ENCODE measurements around the gene INAFM2. TPM values are rescaled to one million over a fixed set of nuclear protein-coding genes. Genes with fewer than 3 reads are reported as not detected.

INAFM2 gene
- total RNA-seq, 3 donors from 2014 or later: 11.4 to 13.3 (median 13.3) TPM

GRCh38 chr15:40334941-40335795, 11.7 kb downstream of the INAFM2 start:
- no peaks in the 10 kb centered on the region for H3K27me3 Mint-ChIP-seq (ENCODE audit: low read depth)
- no peak for DNase-seq
- ATAC-seq: no peak

GRCh38 chr15:40335938-40336743, 12.6 kb downstream of the INAFM2 start:
- Mint-ChIP-seq H3K4me3 (no peak overlapping the region), H3K9me3 (no peaks in the 10 kb centered on the region), H3K4me1 (ENCODE audit: low read depth) (peaks cover 12% of the 10 kb centered on the region), H3K36me3 (ENCODE audit: insufficient read depth) (no peaks in the 10 kb centered on the region), H3K27me3 (ENCODE audit: low read depth) (no peaks in the 10 kb centered on the region)
- ATAC-seq: no peak
- DNase-seq: no peak

More at GRCh38 chr15:40334941-40335795, 11.7 kb downstream of the INAFM2 start:
- Mint-ChIP-seq H3K36me3 (ENCODE audit: insufficient read depth) (no peaks in the 10 kb centered on the region), H3K4me3 (no peak overlapping the region), H3K9me3 (no peaks in the 10 kb centered on the region), H3K4me1 (ENCODE audit: low read depth) (peaks cover 12% of the 10 kb centered on the region)

- ATAC-seq (no peak), DNase-seq (no peak)
- no peaks in the 10 kb centered on the region for H3K36me3 Mint-ChIP-seq (ENCODE audit: insufficient read depth)
- H3K4me1 Mint-ChIP-seq (ENCODE audit: low read depth): peaks cover 12% of the 10 kb centered on the region
- no peaks in the 10 kb centered on the region for H3K9me3 Mint-ChIP-seq
- H3K27me3 Mint-ChIP-seq (ENCODE audit: low read depth): no peaks in the 10 kb centered on the region
- no peak overlapping the region for H3K4me3 Mint-ChIP-seq
These were observed 13.2 kb downstream of the INAFM2 start for GRCh38 chr15:40336744-40337122.

- Mint-ChIP-seq H3K9me3 (no peaks in the 10 kb centered on the region), H3K36me3 (ENCODE audit: insufficient read depth) (no peaks in the 10 kb centered on the region), H3K4me3 (no peak overlapping the region), H3K27me3 (ENCODE audit: low read depth) (no peaks in the 10 kb centered on the region), H3K4me1 (ENCODE audit: low read depth) (peaks cover 12% of the 10 kb centered on the region)
- ATAC-seq (no peak), DNase-seq (no peak)
These were observed 14.1 kb downstream of the INAFM2 start for GRCh38 chr15:40337597-40337996.

GRCh38 chr15:40338041-40338657, 14.7 kb downstream of the INAFM2 start:
- Mint-ChIP-seq H3K36me3 (ENCODE audit: insufficient read depth) (no peaks in the 10 kb centered on the region), H3K4me1 (ENCODE audit: low read depth) (peaks cover 12% of the 10 kb centered on the region), H3K4me3 (no peak overlapping the region), H3K9me3 (no peaks in the 10 kb centered on the region), H3K27me3 (ENCODE audit: low read depth) (no peaks in the 10 kb centered on the region)
- ATAC-seq (peak; percentile 91 to 93), DNase-seq (peak; percentile 74)

- DNase-seq: no peak
- no peaks in the 10 kb centered on the region for H3K9me3 Mint-ChIP-seq
- no peaks in the 10 kb centered on the region for H3K27me3 Mint-ChIP-seq (ENCODE audit: low read depth)
- ATAC-seq: no peak
- H3K4me1 Mint-ChIP-seq (ENCODE audit: low read depth): peaks cover 5% of the 10 kb centered on the region
- H3K4me3 Mint-ChIP-seq: no peak overlapping the region
- H3K36me3 Mint-ChIP-seq (ENCODE audit: insufficient read depth): no peaks in the 10 kb centered on the region
These were observed 15.6 kb downstream of the INAFM2 start for GRCh38 chr15:40338921-40339620.

- H3K27me3 Mint-ChIP-seq (ENCODE audit: low read depth): no peaks in the 10 kb centered on the region
- H3K36me3 Mint-ChIP-seq (ENCODE audit: insufficient read depth): no peaks in the 10 kb centered on the region
- H3K9me3 Mint-ChIP-seq: no peaks in the 10 kb centered on the region
- no peak overlapping the region for H3K4me3 Mint-ChIP-seq
- peaks cover 2% of the 10 kb centered on the region for H3K4me1 Mint-ChIP-seq (ENCODE audit: low read depth)
- ATAC-seq (no peak), DNase-seq (no peak)
These were observed 16.1 kb downstream of the INAFM2 start for GRCh38 chr15:40339621-40339945.

GRCh38 chr15:40340038-40340739, 16.7 kb downstream of the INAFM2 start:
- DNase-seq: no peak
- no peaks in the 10 kb centered on the region for H3K9me3 Mint-ChIP-seq
- peaks cover 2% of the 10 kb centered on the region for H3K4me1 Mint-ChIP-seq (ENCODE audit: low read depth)
- H3K36me3 Mint-ChIP-seq (ENCODE audit: insufficient read depth): no peaks in the 10 kb centered on the region
- no peak for ATAC-seq
- no peak overlapping the region for H3K4me3 Mint-ChIP-seq
- H3K27me3 Mint-ChIP-seq (ENCODE audit: low read depth): no peaks in the 10 kb centered on the region

GRCh38 chr15:40340740-40341400, 17.4 kb downstream of the INAFM2 start, which contains the start of gene CCDC9B:
CCDC9B (minus strand) TSS chr15:40340939; CDS start chr15:40340819, 120 bp downstream.
- H3K9me3 Mint-ChIP-seq: no peaks in the 10 kb centered on the region
- H3K4me3 Mint-ChIP-seq: no peak within 1 kb of the TSS
- no peak for DNase-seq
- peaks cover 2% of the 10 kb centered on the region for H3K4me1 Mint-ChIP-seq (ENCODE audit: low read depth)
- no peak for ATAC-seq
- H3K36me3 Mint-ChIP-seq (ENCODE audit: insufficient read depth): no peaks in the 10 kb centered on the region
- H3K27me3 Mint-ChIP-seq (ENCODE audit: low read depth): no peaks in the 10 kb centered on the region

- H3K4me3 Mint-ChIP-seq: no peak overlapping the region
- H3K27me3 Mint-ChIP-seq (ENCODE audit: low read depth): no peaks in the 10 kb centered on the region
- no peak for DNase-seq
- no peaks in the 10 kb centered on the region for H3K36me3 Mint-ChIP-seq (ENCODE audit: insufficient read depth)
- H3K4me1 Mint-ChIP-seq (ENCODE audit: low read depth): peaks cover 2% of the 10 kb centered on the region
- ATAC-seq: no peak
- no peaks in the 10 kb centered on the region for H3K9me3 Mint-ChIP-seq
These were observed 19.2 kb downstream of the INAFM2 start for GRCh38 chr15:40342416-40343320.

GRCh38 chr15:40343512-40343911, 20.0 kb downstream of the INAFM2 start:
- H3K36me3 Mint-ChIP-seq (ENCODE audit: insufficient read depth): no peaks in the 10 kb centered on the region
- H3K4me1 Mint-ChIP-seq (ENCODE audit: low read depth): no peaks in the 10 kb centered on the region
- ATAC-seq: no peak
- no peak for DNase-seq
- no peaks in the 10 kb centered on the region for H3K9me3 Mint-ChIP-seq
- no peaks in the 10 kb centered on the region for H3K27me3 Mint-ChIP-seq (ENCODE audit: low read depth)
- H3K4me3 Mint-ChIP-seq: no peak overlapping the region

- DNase-seq: no peak
- Mint-ChIP-seq H3K27me3 (ENCODE audit: low read depth) (no peaks in the 10 kb centered on the region), H3K4me1 (ENCODE audit: low read depth) (no peaks in the 10 kb centered on the region), H3K9me3 (no peaks in the 10 kb centered on the region), H3K36me3 (ENCODE audit: insufficient read depth) (no peaks in the 10 kb centered on the region), H3K4me3 (no peak overlapping the region)
- ATAC-seq: no peak
These were observed 20.7 kb downstream of the INAFM2 start for GRCh38 chr15:40344217-40344616.

Measured in activated T-cell treated with anti-CD3 and anti-CD28 coated beads, Interleukin-2, amount 50 U/mL, for 4 hours (primary cell).